Measurements from ENCODE around the gene KIAA1328. TPM values are rescaled to one million over a fixed set of nuclear protein-coding genes. Genes with fewer than 3 reads are reported as not detected.

The KIAA1328 gene
- polyA plus RNA-seq, 1 of the 3 experiments (the other 2 are of a cell fraction) = 2.6 TPM

DNA sequence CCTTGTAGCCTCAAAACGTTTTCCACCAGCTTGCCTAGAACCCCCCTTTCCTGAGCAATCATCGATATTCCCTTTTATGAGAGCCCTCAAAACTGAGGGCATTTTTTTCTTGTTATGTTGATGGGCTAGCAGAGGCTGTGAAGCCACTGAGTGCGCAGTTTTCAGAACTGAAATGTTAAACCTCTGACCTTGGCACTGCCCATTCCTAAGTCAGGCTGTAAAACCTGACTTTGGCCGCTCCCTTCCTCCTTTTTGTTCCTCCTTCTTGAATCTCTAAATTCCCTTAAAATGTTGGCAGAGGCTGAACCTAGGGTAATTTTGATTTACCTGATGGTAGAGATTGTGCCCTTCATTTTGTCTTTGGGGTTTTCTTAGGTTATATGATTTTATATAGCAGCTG, 334.2 kb downstream of the KIAA1328 start:
- Histone ChIP-seq H3K9ac (no peak overlapping the region), H2AFZ (ENCODE audit: low read depth) (no peak overlapping the region), H3K27me3 (ENCODE audit: insufficient read depth) (no peaks in the 10 kb centered on the region), H3K4me1 (ENCODE audit: control insufficient read depth in 1 of 2, insufficient read depth in 2 of 2, low read depth in 1 of 2, low read length in 1 of 2) (no peaks in the 10 kb centered on the region), H3K36me3 (replicated peaks in 1 of 2; ENCODE audit: control insufficient read depth in 1 of 2, insufficient read depth in 2 of 2, low read length in 1 of 2) (no peaks in the 10 kb centered on the region), H3K4me2 (no peak overlapping the region), H3K79me2 (ENCODE audit: insufficient read depth) (no peaks in the 10 kb centered on the region), H4K20me1 (ENCODE audit: insufficient read depth) (no peaks in the 10 kb centered on the region), H3K4me3 (ENCODE audit: low read depth in 2 of 2, low read length in 1 of 2) (no peak overlapping the region), H3K9me3 (no peaks in the 10 kb centered on the region), H3K9me2 (no peaks in the 10 kb centered on the region), H3K27ac (ENCODE audit: low read depth in 2 of 2, low read length in 1 of 2) (no peak overlapping the region), H3F3A (replicated peaks; ENCODE audit: insufficient read depth) (no peaks in the 10 kb centered on the region)
- WGBS (ENCODE audit: low lambda C conversion rate) = 73% methylated on average over 4 of the region's 4 CpGs
- ChIA-PET POLR2A (no interaction called here), CTCF (no interaction called here)
- DNase-seq = no peak
- TF ChIP-seq SMC3 (IDR thresholded peaks at IDR 0.05; ENCODE audit: low read depth, low read length) (no peak), MAX (IDR thresholded peaks at IDR 0.05; ENCODE audit: low read depth) (no peak), FOSL2 (IDR thresholded peaks at IDR 0.05; ENCODE audit: borderline replicate concordance, low read depth) (no peak), TCF12 (IDR thresholded peaks at IDR 0.05) (no peak), EZH2phosphoT487 (IDR thresholded peaks at IDR 0.05; ENCODE audit: borderline replicate concordance, low read depth) (no peak), RFX5 (IDR thresholded peaks at IDR 0.05; ENCODE audit: low read length) (no peak), POLR2AphosphoS5 (IDR thresholded peaks at IDR 0.05; ENCODE audit: low read depth, low read length) (no peak), ELF1 (IDR thresholded peaks at IDR 0.05) (no peak)

- POLR2A ChIA-PET = no interaction called here
- Histone ChIP-seq H4K20me1 (ENCODE audit: insufficient read depth) (no peaks in the 10 kb centered on the region), H3K4me2 (no peak overlapping the region), H3K27ac (ENCODE audit: low read depth in 2 of 2, low read length in 1 of 2) (no peak overlapping the region), H2AFZ (ENCODE audit: low read depth) (no peak overlapping the region), H3K9me3 (no peaks in the 10 kb centered on the region), H3F3A (replicated peaks; ENCODE audit: insufficient read depth) (no peaks in the 10 kb centered on the region), H3K9me2 (no peaks in the 10 kb centered on the region), H3K36me3 (replicated peaks in 1 of 2; ENCODE audit: control insufficient read depth in 1 of 2, insufficient read depth in 2 of 2, low read length in 1 of 2) (no peaks in the 10 kb centered on the region), H3K4me1 (ENCODE audit: control insufficient read depth in 1 of 2, insufficient read depth in 2 of 2, low read depth in 1 of 2, low read length in 1 of 2) (no peaks in the 10 kb centered on the region), H3K27me3 (ENCODE audit: insufficient read depth) (no peaks in the 10 kb centered on the region), H3K4me3 (ENCODE audit: low read depth in 2 of 2, low read length in 1 of 2) (no peak overlapping the region), H3K79me2 (ENCODE audit: insufficient read depth) (no peaks in the 10 kb centered on the region), H3K9ac (no peak overlapping the region)
- TF ChIP-seq RCOR1 (IDR thresholded peaks at IDR 0.05; ENCODE audit: low read length) = no peak
- TF ChIP-seq RXRA (IDR thresholded peaks at IDR 0.05; ENCODE audit: borderline replicate concordance, low read depth) = no peak
- no peak for TF ChIP-seq MAX (IDR thresholded peaks at IDR 0.05; ENCODE audit: low read depth)
- no peak for TF ChIP-seq ZBTB33 (IDR thresholded peaks at IDR 0.05; ENCODE audit: borderline replicate concordance, low read depth)
- TF ChIP-seq EZH2phosphoT487 (IDR thresholded peaks at IDR 0.05; ENCODE audit: borderline replicate concordance, low read depth) = no peak
- TF ChIP-seq USF2 (IDR thresholded peaks at IDR 0.05; ENCODE audit: borderline replicate concordance, low read depth, low read length) = no peak
- TF ChIP-seq NRF1 (IDR thresholded peaks at IDR 0.05; ENCODE audit: low read depth, low read length) = no peak
- TF ChIP-seq EP300 (IDR thresholded peaks at IDR 0.05; ENCODE audit: borderline replicate concordance in 1 of 2, low read depth in 1 of 2, low read length in 1 of 2) = no peak
- no peak for TF ChIP-seq ELF1 (IDR thresholded peaks at IDR 0.05)
- no peak for TF ChIP-seq CHD2 (IDR thresholded peaks at IDR 0.05; ENCODE audit: low read length, partially characterized antibody)
- TF ChIP-seq MXI1 (IDR thresholded peaks at IDR 0.05; ENCODE audit: low read depth, low read length) = no peak
- TF ChIP-seq RAD21 (IDR thresholded peaks at IDR 0.05; ENCODE audit: low read length) = no peak
- TF ChIP-seq JUND (IDR thresholded peaks at IDR 0.05) = no peak
- TF ChIP-seq TAF1 (IDR thresholded peaks at IDR 0.05; ENCODE audit: borderline replicate concordance, low read depth, low read length) = no peak
- TF ChIP-seq, protein P1, sequence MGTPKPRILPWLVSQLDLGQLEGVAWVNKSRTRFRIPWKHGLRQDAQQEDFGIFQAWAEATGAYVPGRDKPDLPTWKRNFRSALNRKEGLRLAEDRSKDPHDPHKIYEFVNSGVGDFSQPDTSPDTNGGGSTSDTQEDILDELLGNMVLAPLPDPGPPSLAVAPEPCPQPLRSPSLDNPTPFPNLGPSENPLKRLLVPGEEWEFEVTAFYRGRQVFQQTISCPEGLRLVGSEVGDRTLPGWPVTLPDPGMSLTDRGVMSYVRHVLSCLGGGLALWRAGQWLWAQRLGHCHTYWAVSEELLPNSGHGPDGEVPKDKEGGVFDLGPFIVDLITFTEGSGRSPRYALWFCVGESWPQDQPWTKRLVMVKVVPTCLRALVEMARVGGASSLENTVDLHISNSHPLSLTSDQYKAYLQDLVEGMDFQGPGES (IDR thresholded peaks at IDR 0.05; ENCODE audit: low read depth, low read length) = no peak
- no peak for TF ChIP-seq MEF2A (IDR thresholded peaks at IDR 0.05; ENCODE audit: borderline replicate concordance, low read depth)
- no peak for TF ChIP-seq FOXM1 (IDR thresholded peaks at IDR 0.05; ENCODE audit: low read depth)
- WGBS (ENCODE audit: low lambda C conversion rate) = 78% methylated on average over 1 of the region's 1 CpG
- CTCF ChIA-PET = no interaction called here
- no peak for DNase-seq
Measured at GRCh38 chr18:37166491-37166890, 337.6 kb downstream of the KIAA1328 start.

Measured in SK-N-SH (cell line).